ENCODE data around the gene PTPRT.

The PTPRT gene

DNA sequence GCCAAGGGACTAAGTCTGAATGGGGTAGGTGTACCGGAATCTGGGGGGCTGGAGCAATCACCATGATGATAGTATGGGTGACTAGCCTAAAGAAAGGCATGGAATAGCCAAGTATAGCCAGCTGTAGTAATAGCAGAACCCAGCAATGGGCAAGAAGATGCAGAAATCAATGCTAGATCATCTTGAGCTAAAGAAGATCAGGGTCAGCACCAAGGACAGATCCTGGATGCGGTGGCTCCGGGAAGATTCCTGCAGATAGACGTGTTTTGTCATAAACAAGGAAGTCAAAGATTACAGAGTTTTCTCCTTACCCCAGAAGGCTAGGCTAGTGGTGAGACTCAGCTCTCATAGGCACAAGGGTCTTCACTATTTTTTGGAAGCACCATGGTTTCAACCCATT lies 1009.9 kb downstream of the PTPRT start:
- Histone ChIP-seq H3K4me3 (ENCODE audit: low read depth, low read length) (no peak overlapping the region), H3K9me3 (no peaks in the 10 kb centered on the region), H3K36me3 (no peaks in the 10 kb centered on the region), H3K27me3 (no peaks in the 10 kb centered on the region; the same call in 1 of the 2 replicates), H3K4me1 (no peaks in the 10 kb centered on the region)
- TF ChIP-seq, protein P1, sequence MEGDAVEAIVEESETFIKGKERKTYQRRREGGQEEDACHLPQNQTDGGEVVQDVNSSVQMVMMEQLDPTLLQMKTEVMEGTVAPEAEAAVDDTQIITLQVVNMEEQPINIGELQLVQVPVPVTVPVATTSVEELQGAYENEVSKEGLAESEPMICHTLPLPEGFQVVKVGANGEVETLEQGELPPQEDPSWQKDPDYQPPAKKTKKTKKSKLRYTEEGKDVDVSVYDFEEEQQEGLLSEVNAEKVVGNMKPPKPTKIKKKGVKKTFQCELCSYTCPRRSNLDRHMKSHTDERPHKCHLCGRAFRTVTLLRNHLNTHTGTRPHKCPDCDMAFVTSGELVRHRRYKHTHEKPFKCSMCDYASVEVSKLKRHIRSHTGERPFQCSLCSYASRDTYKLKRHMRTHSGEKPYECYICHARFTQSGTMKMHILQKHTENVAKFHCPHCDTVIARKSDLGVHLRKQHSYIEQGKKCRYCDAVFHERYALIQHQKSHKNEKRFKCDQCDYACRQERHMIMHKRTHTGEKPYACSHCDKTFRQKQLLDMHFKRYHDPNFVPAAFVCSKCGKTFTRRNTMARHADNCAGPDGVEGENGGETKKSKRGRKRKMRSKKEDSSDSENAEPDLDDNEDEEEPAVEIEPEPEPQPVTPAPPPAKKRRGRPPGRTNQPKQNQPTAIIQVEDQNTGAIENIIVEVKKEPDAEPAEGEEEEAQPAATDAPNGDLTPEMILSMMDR (IDR thresholded peaks at IDR 0.05; ENCODE audit: low read depth, low read length): no peak
- DNase-seq: no peak

DNA sequence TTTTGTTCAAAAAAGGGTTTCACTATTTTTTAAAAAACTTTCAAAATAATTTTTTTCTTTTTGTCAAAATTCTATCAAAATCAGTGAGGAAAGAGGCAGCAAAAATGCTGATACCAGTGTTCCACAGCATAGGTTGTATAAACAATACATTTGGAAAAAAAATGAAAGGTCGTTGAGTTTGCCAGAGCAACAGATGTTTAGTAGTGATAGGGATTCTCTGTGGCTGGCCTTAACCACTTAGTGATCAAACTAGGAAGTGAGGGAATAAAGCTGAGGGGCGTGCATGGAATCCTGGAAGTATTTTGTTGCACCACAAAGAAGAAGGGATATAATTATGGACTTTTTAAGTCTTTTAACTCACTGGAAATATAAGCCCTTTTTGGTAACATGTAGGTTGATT lies 1016.3 kb downstream of the PTPRT start:
- H3K4me1 ChIP-seq: no peaks in the 10 kb centered on the region
- no peaks in the 10 kb centered on the region; the same call in 1 of the 2 replicates for H3K27me3 ChIP-seq
- DNase-seq: no peak
- no peaks in the 10 kb centered on the region for H3K9me3 ChIP-seq
- TF ChIP-seq, protein P1 (IDR thresholded peaks at IDR 0.05; ENCODE audit: low read depth, low read length): no peak
- H3K36me3 ChIP-seq: no peaks in the 10 kb centered on the region
- H3K4me3 ChIP-seq (ENCODE audit: low read depth, low read length): no peak overlapping the region

DNA sequence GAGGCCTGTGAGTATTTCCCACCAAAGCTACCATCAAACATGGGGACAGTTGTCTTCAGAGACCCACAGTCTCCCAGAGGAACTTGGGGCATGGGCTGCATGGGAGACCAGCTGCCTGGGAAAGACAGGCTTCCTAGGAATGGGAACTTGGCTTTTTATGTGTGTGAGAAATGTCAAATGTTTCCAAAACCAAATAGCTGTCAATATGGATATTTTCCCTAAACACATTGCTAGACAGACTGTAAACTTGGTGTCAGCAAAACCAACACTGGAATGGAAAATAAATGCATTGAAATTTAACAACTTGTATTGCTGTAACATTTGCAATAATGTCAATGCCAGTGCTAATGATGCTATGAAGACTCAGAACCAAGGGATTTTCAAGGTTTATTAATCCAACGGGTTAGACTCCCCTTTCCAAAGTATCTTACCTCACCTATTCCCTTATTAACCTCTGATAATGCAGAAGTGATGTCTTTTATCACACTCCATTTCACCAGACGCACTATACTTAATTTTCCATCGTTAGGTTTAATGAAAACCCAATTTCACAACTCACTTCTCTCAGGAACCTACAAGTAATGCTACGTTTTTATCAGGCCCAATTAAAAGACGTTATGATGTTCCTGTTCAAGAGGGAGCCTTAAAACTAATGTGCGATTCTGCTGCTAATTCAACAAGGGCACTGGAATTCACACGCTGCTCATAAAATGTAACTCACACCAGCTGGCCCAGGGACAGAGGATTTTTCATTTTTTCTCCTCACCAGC lies 1025.4 kb downstream of the PTPRT start:
- Histone ChIP-seq H3K4me3 (ENCODE audit: low read depth, low read length) (no peak overlapping the region), H3K27me3 (no peaks in the 10 kb centered on the region; the same call in 1 of the 2 replicates), H3K36me3 (no peaks in the 10 kb centered on the region), H3K4me1 (no peaks in the 10 kb centered on the region), H3K9me3 (no peaks in the 10 kb centered on the region)
- TF ChIP-seq, protein P1 (IDR thresholded peaks at IDR 0.05; ENCODE audit: low read depth, low read length): no peak
- no peak for DNase-seq

DNA sequence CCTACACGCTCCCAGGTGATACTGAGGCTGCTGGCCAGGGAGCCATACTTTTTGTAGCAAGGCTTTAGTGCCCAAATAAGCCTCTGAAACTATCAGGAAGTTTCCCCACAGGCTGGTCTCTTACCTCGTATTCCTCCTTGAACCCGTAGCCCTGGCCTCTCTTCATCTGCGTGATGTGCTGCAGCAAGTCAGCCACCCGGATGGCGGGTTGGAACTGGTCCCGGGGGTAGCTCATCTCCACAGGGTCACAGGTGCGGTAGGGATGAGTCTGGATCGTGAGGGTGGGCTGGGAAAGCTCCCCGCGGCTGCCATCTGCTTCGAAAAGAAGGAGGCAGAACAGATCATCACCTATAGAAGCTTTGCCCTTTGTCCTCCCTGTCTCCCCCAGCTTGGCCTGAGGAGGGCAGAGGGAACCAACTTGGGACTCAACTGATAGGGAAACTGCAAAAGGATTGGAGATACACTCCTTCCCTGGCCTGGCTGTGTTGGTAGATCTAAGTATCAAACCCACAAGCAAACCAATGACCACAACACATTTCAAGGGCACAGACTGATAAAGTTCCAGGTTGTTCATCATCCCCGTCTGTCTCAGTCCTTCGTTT lies 1028.4 kb downstream of the PTPRT start:
- H3K9me3 ChIP-seq: no peaks in the 10 kb centered on the region
- TF ChIP-seq, protein P1 (IDR thresholded peaks at IDR 0.05; ENCODE audit: low read depth, low read length): no peak
- DNase-seq: no peak
- no peaks in the 10 kb centered on the region for H3K36me3 ChIP-seq
- no peak overlapping the region for H3K4me3 ChIP-seq (ENCODE audit: low read depth, low read length)
- peaks cover 3% of the 10 kb centered on the region; the same call in 1 of the 2 replicates for H3K4me1 ChIP-seq
- no peaks in the 10 kb centered on the region for H3K27me3 ChIP-seq

DNA sequence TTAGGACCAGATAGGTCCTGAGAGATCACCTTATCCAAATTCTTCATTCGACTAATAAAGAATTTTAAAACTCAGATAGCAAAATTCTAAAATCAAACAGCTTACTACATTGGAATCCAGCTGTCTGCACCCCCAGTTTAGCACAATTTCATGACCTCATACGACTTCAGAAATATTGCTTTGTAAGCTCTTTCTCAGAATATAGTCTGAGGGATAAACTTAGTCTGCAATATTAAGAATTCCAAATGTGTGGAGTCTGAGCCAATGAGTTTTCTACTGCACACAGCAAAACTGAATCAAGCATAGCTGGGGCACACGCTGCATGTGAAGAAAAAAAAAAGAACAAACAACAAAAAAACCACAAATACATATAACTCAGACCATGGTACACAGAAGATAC lies 1029.9 kb downstream of the PTPRT start:
- Histone ChIP-seq H3K36me3 (no peaks in the 10 kb centered on the region), H3K27me3 (no peaks in the 10 kb centered on the region), H3K4me3 (ENCODE audit: low read depth, low read length) (no peak overlapping the region), H3K9me3 (no peaks in the 10 kb centered on the region), H3K4me1 (peaks cover 3% of the 10 kb centered on the region; the same call in 1 of the 2 replicates)
- no peak for DNase-seq
- TF ChIP-seq, protein P1 (IDR thresholded peaks at IDR 0.05; ENCODE audit: low read depth, low read length): no peak

DNA sequence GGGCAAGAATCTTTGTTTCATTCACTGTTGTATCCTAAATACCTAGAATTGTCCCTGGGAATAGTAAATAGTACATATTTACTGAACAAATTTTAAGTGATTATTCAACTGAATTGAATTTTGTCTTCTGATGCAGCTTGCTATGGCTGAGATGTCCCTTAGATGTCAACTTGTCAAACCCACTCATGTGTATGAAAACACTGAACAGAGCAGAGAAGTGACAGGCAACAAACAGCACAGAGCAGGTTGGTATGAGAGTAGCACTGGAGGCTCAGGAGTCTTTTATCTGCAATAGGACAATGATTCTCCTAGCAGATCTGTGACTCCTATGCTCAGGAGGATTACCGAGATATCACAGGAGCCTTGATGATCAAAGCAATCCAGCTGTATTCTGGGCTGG lies 1031.4 kb downstream of the PTPRT start:
- H3K27me3 ChIP-seq: no peaks in the 10 kb centered on the region
- no peaks in the 10 kb centered on the region for H3K36me3 ChIP-seq
- no peaks in the 10 kb centered on the region for H3K9me3 ChIP-seq
- peak; percentile 19 for DNase-seq
- peaks cover 3% of the 10 kb centered on the region; the same call in 1 of the 2 replicates for H3K4me1 ChIP-seq
- no peak overlapping the region for H3K4me3 ChIP-seq (ENCODE audit: low read depth, low read length)
- TF ChIP-seq, protein P1 (IDR thresholded peaks at IDR 0.05; ENCODE audit: low read depth, low read length): no peak
